ENCODE results near the gene RASL12.
"Not testable (repeated sequence)": the region's sequence is repeated elsewhere in the genome, so short reads cannot be mapped to it uniquely, and the experiment has no call there.

Gene RASL12

DNA sequence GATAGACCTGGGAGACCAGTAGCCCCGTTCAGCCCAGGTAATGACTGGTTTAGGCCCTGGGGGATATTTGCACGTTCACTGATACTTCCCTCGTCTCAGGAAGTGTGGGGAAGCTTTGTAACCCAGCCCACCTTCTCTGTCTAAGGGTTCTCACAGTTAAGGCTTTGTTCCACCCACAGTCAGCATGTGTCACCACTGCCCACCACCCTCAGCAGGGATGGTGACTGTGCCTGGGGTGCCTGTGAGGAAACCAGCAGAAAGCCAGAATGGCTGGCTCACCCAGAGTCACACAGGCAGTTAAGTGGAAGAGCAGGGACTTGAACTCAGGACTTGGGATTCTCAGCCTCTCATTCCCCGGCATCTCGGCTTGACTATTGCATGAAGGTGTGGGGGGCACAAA is 14.0 kb upstream of the RASL12 start:
- H3K9ac ChIP-seq (ENCODE audit: low read length): no peak overlapping the region
- H3K27me3 ChIP-seq (replicated peaks; ENCODE audit: control insufficient read depth, insufficient read depth, low read length): peaks cover 52% of the 10 kb centered on the region
- H3K4me1 ChIP-seq (ENCODE audit: control insufficient read depth, insufficient read depth, low read length): peaks cover 15% of the 10 kb centered on the region
- no peaks in the 10 kb centered on the region for H3K9me3 ChIP-seq (ENCODE audit: control insufficient read depth, low read length)
- no peak overlapping the region for H3K4me3 ChIP-seq (ENCODE audit: low read length)
- H3K36me3 ChIP-seq (ENCODE audit: control insufficient read depth, insufficient read depth, low read length, severe bottlenecking): no peaks in the 10 kb centered on the region
- no peak for DNase-seq (ENCODE audit: low read depth)

DNA sequence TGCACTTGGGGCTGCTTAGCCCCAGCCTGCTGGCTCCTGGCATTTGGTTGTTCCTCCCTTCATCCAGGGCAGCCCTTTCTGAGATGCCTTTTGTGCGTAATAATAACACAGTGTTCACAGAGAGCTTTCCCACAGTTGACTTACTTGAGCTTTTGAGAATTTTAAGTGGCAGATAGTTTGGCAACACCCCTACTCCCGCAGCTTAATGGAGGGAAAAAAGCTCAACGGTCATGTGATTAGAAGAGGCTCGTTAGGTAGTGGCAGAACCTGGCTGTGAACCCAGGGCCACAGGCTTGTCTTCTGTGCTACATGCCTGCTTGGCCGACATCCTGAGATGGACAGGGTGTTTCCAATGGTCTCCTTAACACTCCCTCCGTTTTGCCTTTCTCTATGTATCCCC is 13.5 kb upstream of the RASL12 start:
- Histone ChIP-seq H3K36me3 (ENCODE audit: control insufficient read depth, insufficient read depth, low read length, severe bottlenecking) (no peaks in the 10 kb centered on the region), H3K4me1 (ENCODE audit: control insufficient read depth, insufficient read depth, low read length) (peaks cover 15% of the 10 kb centered on the region), H3K9me3 (ENCODE audit: control insufficient read depth, low read length) (no peaks in the 10 kb centered on the region), H3K9ac (ENCODE audit: low read length) (no peak overlapping the region), H3K4me3 (ENCODE audit: low read length) (no peak overlapping the region), H3K27me3 (replicated peaks; ENCODE audit: control insufficient read depth, insufficient read depth, low read length) (peaks cover 54% of the 10 kb centered on the region)
- no peak for DNase-seq (ENCODE audit: low read depth)

DNA sequence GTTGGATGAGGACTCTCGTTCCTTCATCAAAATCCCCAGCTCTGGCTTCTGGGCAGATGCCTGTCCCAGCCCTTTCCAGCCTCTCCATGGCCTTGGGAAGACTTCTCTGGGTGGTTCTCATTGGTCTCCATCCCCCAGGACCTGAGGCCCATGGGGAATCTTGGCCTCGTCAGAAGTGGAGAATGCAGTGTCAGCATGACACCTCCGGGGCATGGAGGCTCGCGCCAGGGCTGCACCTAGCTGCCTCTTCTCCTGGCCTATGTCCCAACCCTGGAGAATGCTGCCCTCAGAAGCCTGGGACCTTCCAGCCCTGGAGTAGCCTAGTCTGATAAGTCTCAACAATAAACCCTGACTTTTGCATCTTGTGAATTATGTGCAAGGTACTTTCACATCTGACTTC is 11.8 kb upstream of the RASL12 start:
- peaks cover 40% of the 10 kb centered on the region for H3K27me3 ChIP-seq (replicated peaks; ENCODE audit: control insufficient read depth, insufficient read depth, low read length)
- H3K4me1 ChIP-seq (ENCODE audit: control insufficient read depth, insufficient read depth, low read length): peaks cover 2% of the 10 kb centered on the region
- no peak for DNase-seq (ENCODE audit: low read depth)
- H3K9ac ChIP-seq (ENCODE audit: low read length): no peak overlapping the region
- H3K4me3 ChIP-seq (ENCODE audit: low read length): no peak overlapping the region
- H3K9me3 ChIP-seq (ENCODE audit: control insufficient read depth, low read length): no peaks in the 10 kb centered on the region
- no peaks in the 10 kb centered on the region for H3K36me3 ChIP-seq (ENCODE audit: control insufficient read depth, insufficient read depth, low read length, severe bottlenecking)

GRCh38 chr15:65077981-65078352 is 10.2 kb upstream of the RASL12 start:
- peak; percentile 61 for DNase-seq (ENCODE audit: low read depth)
- Histone ChIP-seq H3K36me3 (ENCODE audit: control insufficient read depth, insufficient read depth, low read length, severe bottlenecking) (no peaks in the 10 kb centered on the region), H3K4me3 (ENCODE audit: low read length) (no peak overlapping the region), H3K9ac (ENCODE audit: low read length) (no peak overlapping the region), H3K27me3 (replicated peaks; ENCODE audit: control insufficient read depth, insufficient read depth, low read length) (peaks cover 31% of the 10 kb centered on the region), H3K9me3 (ENCODE audit: control insufficient read depth, low read length) (no peaks in the 10 kb centered on the region), H3K4me1 (ENCODE audit: control insufficient read depth, insufficient read depth, low read length) (no peaks in the 10 kb centered on the region)

GRCh38 chr15:65077291-65077980 is 9.6 kb upstream of the RASL12 start:
- Histone ChIP-seq H3K4me1 (ENCODE audit: control insufficient read depth, insufficient read depth, low read length) (no peaks in the 10 kb centered on the region), H3K9ac (ENCODE audit: low read length) (no peak overlapping the region), H3K36me3 (ENCODE audit: control insufficient read depth, insufficient read depth, low read length, severe bottlenecking) (no peaks in the 10 kb centered on the region), H3K27me3 (replicated peaks; ENCODE audit: control insufficient read depth, insufficient read depth, low read length) (peaks cover 29% of the 10 kb centered on the region), H3K9me3 (ENCODE audit: control insufficient read depth, low read length) (no peaks in the 10 kb centered on the region), H3K4me3 (ENCODE audit: low read length) (no peak overlapping the region)
- DNase-seq (ENCODE audit: low read depth): no peak

GRCh38 chr15:65076486-65077290 is 8.9 kb upstream of the RASL12 start, which contains the start of gene KBTBD13:
Gene KBTBD13 (plus strand): TSS chr15:65076746. CDS start chr15:65076816, 70 bp downstream.
- Histone ChIP-seq H3K9me3 (ENCODE audit: control insufficient read depth, low read length) (no peaks in the 10 kb centered on the region), H3K4me1 (ENCODE audit: control insufficient read depth, insufficient read depth, low read length) (peaks cover 5% of the 10 kb centered on the region), H3K4me3 (ENCODE audit: low read length) (no peak within 1 kb of the TSS), H3K27me3 (replicated peaks; ENCODE audit: control insufficient read depth, insufficient read depth, low read length) (peaks cover 29% of the 10 kb centered on the region), H3K36me3 (ENCODE audit: control insufficient read depth, insufficient read depth, low read length, severe bottlenecking) (no peaks in the 10 kb centered on the region), H3K9ac (ENCODE audit: low read length) (no peak within 1 kb of the TSS)
- DNase-seq (ENCODE audit: low read depth): no peak

GRCh38 chr15:65075607-65076395 is 8.0 kb upstream of the RASL12 start:
- Histone ChIP-seq H3K27me3 (replicated peaks; ENCODE audit: control insufficient read depth, insufficient read depth, low read length) (peaks cover 26% of the 10 kb centered on the region), H3K4me1 (ENCODE audit: control insufficient read depth, insufficient read depth, low read length) (peaks cover 12% of the 10 kb centered on the region)
- H3K9me3 ChIP-seq (ENCODE audit: control insufficient read depth, low read length); DNase-seq (ENCODE audit: low read depth); H3K9ac ChIP-seq (ENCODE audit: low read length); H3K36me3 ChIP-seq (ENCODE audit: control insufficient read depth, insufficient read depth, low read length, severe bottlenecking); H3K4me3 ChIP-seq (ENCODE audit: low read length): not testable (repeated sequence)

DNA sequence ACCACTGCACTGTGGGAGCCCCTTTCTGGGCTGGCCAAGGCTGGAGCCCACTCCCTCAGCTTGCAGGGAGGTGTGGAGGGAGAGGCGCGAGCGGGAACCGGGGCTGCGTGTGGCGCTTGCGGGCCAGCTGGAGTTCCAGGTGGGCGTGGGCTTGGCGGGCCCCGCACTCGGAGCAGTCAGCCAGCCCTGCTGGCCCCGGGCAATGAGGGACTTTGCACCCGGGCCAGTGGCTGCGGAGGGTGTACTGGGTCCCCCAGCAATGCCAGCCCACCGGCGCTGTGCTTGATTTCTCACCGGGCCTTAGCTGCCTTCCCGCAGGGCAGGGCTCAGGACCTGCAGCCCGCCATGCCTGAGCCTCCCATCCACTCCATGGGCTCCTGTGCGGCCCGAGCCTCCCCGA is 7.2 kb upstream of the RASL12 start:
- not testable (repeated sequence) for H3K36me3 ChIP-seq (ENCODE audit: control insufficient read depth, insufficient read depth, low read length, severe bottlenecking); H3K9me3 ChIP-seq (ENCODE audit: control insufficient read depth, low read length); H3K9ac ChIP-seq (ENCODE audit: low read length); H3K4me3 ChIP-seq (ENCODE audit: low read length); DNase-seq (ENCODE audit: low read depth)
- Histone ChIP-seq H3K27me3 (replicated peaks; ENCODE audit: control insufficient read depth, insufficient read depth, low read length) (peaks cover 23% of the 10 kb centered on the region), H3K4me1 (ENCODE audit: control insufficient read depth, insufficient read depth, low read length) (peaks cover 12% of the 10 kb centered on the region)

- Histone ChIP-seq H3K27me3 (replicated peaks; ENCODE audit: control insufficient read depth, insufficient read depth, low read length) (peaks cover 13% of the 10 kb centered on the region), H3K9me3 (ENCODE audit: control insufficient read depth, low read length) (no peaks in the 10 kb centered on the region), H3K4me3 (ENCODE audit: low read length) (no peak overlapping the region), H3K4me1 (ENCODE audit: control insufficient read depth, insufficient read depth, low read length) (peaks cover 32% of the 10 kb centered on the region), H3K36me3 (ENCODE audit: control insufficient read depth, insufficient read depth, low read length, severe bottlenecking) (no peaks in the 10 kb centered on the region), H3K9ac (ENCODE audit: low read length) (no peak overlapping the region)
- DNase-seq (ENCODE audit: low read depth): no peak
Observed at GRCh38 chr15:65072617-65073016, 4.8 kb upstream of the RASL12 start.

GRCh38 chr15:65072027-65072426 is 4.2 kb upstream of the RASL12 start:
- Histone ChIP-seq H3K4me3 (ENCODE audit: low read length) (no peak overlapping the region), H3K36me3 (ENCODE audit: control insufficient read depth, insufficient read depth, low read length, severe bottlenecking) (no peaks in the 10 kb centered on the region), H3K4me1 (ENCODE audit: control insufficient read depth, insufficient read depth, low read length) (peaks cover 32% of the 10 kb centered on the region), H3K9me3 (ENCODE audit: control insufficient read depth, low read length) (no peaks in the 10 kb centered on the region), H3K27me3 (replicated peaks; ENCODE audit: control insufficient read depth, insufficient read depth, low read length) (peaks cover 12% of the 10 kb centered on the region), H3K9ac (ENCODE audit: low read length) (no peak overlapping the region)
- DNase-seq (ENCODE audit: low read depth): no peak

GRCh38 chr15:65071381-65071811 is 3.6 kb upstream of the RASL12 start:
- H3K9me3 ChIP-seq (ENCODE audit: control insufficient read depth, low read length): no peaks in the 10 kb centered on the region
- H3K36me3 ChIP-seq (ENCODE audit: control insufficient read depth, insufficient read depth, low read length, severe bottlenecking): no peaks in the 10 kb centered on the region
- no peak for DNase-seq (ENCODE audit: low read depth)
- peaks cover 6% of the 10 kb centered on the region for H3K27me3 ChIP-seq (replicated peaks; ENCODE audit: control insufficient read depth, insufficient read depth, low read length)
- H3K9ac ChIP-seq (ENCODE audit: low read length): no peak overlapping the region
- no peak overlapping the region for H3K4me3 ChIP-seq (ENCODE audit: low read length)
- H3K4me1 ChIP-seq (ENCODE audit: control insufficient read depth, insufficient read depth, low read length): peaks cover 37% of the 10 kb centered on the region

Measured in adipocyte (in vitro differentiated cells).